Natural killer cell treated with Interleukin-12 subunit alpha and Interleukin-12 subunit beta and Interleukin-15 and Interleukin-18, amount 100 ng/mL, for 72 hours (primary cell): ENCODE results near the gene IFITM1. TPM values are rescaled to one million over a fixed set of nuclear protein-coding genes. Genes with fewer than 3 reads are reported as not detected.
"Not testable (repeated sequence)": the region's sequence is repeated elsewhere in the genome, so short reads cannot be mapped to it uniquely, and the experiment has no call there.

ENCODE experiments used
- ATAC-seq, 2 donors: fragments of 150-1000 bp; cut with Tn5 transposase in 1 of 2; sonication (Bioruptor Pico), chemical (Tn5 transposase) in 1 of 2; 2 replicates each; pipeline ENCODE4 v1.10.0; 2021
- DNase-seq: peaks from one replicate; pipeline ENCODE4 v3.0.0; 2022; ENCODE audit warnings: low spot score
- H3K27ac Mint-ChIP-seq, 2 donors: 1 replicate in 1 of 2; 2 replicates in 1 of 2; pipeline ENCODE4 v1.8.0; 2022; ENCODE audit warnings: mixed read lengths in 2 of 2, mild to moderate bottlenecking in 1 of 2, moderate library complexity in 1 of 2
- H3K27me3 Mint-ChIP-seq, 2 donors: 1 replicate in 1 of 2; 2 replicates in 1 of 2; pipeline ENCODE4 v1.8.0; 2022; ENCODE audit warnings: mixed read lengths in 2 of 2
- H3K36me3 Mint-ChIP-seq: one replicate; pipeline ENCODE4 v1.8.0; 2022; ENCODE audit warnings: mixed read lengths
- H3K4me1 Mint-ChIP-seq, 2 donors: 1 replicate in 1 of 2; 2 replicates in 1 of 2; pipeline ENCODE4 v1.8.0; 2022; ENCODE audit warnings: low read depth in 2 of 2, mixed read lengths in 2 of 2, mild to moderate bottlenecking in 1 of 2
- H3K4me3 Mint-ChIP-seq: one replicate; pipeline ENCODE4 v1.8.0; 2022; ENCODE audit warnings: mixed read lengths
- H3K9me3 Mint-ChIP-seq: 2 replicates; pipeline ENCODE4 v1.8.0; 2022; ENCODE audit warnings: mixed read lengths
- total RNA-seq, 2 donors: library from RNA; stranded (reverse); gene quantifications; one replicate each; pipeline ENCODE4 v1.2.3, GENCODE V29; 2022

The IFITM1 gene
- 10 to 100 TPM; 58.1 to 71.0 TPM for total RNA-seq

DNA sequence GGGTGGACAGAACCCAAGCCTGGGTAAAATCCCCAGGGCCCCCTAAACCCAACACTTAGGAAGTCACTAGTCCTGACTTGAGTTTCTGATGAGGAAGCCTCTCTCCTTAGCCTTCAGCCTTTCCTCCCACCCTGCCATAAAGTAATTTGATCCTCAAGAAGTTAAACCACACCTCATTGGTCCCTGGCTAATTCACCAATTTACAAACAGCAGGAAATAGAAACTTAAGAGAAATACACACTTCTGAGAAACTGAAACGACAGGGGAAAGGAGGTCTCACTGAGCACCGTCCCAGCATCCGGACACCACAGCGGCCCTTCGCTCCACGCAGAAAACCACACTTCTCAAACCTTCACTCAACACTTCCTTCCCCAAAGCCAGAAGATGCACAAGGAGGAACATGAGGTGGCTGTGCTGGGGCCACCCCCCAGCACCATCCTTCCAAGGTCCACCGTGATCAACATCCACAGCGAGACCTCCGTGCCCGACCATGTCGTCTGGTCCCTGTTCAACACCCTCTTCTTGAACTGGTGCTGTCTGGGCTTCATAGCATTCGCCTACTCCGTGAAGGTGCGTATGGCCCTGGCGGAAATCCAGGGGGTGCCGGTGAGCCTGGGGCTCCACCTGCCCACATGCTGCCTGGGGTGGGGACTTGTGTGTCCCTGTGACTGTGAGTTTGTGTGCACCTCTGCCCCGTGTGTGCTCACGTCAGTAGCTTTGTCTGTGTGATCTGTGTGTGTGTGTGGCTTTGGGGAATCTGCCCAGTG is at the start of gene IFITM1:
TSS of gene IFITM1 (plus strand) at position 254 of the 767 bp plus-strand sequence. CDS start at position 385, 131 bp downstream.
- Mint-ChIP-seq H3K27me3 (no peaks in the 10 kb centered on the region), H3K36me3 (no peaks in the 10 kb centered on the region), H3K27ac (peak within 1 kb of the TSS; percentile 85 to 90), H3K4me1 (peaks cover 55 to 57% of the 10 kb centered on the region in 2 donors), H3K4me3 (peak within 1 kb of the TSS; percentile 88), H3K9me3 (no peaks in the 10 kb centered on the region)
- DNase-seq (peak; percentile 81), ATAC-seq (peak; percentile 73 to 75)

DNA sequence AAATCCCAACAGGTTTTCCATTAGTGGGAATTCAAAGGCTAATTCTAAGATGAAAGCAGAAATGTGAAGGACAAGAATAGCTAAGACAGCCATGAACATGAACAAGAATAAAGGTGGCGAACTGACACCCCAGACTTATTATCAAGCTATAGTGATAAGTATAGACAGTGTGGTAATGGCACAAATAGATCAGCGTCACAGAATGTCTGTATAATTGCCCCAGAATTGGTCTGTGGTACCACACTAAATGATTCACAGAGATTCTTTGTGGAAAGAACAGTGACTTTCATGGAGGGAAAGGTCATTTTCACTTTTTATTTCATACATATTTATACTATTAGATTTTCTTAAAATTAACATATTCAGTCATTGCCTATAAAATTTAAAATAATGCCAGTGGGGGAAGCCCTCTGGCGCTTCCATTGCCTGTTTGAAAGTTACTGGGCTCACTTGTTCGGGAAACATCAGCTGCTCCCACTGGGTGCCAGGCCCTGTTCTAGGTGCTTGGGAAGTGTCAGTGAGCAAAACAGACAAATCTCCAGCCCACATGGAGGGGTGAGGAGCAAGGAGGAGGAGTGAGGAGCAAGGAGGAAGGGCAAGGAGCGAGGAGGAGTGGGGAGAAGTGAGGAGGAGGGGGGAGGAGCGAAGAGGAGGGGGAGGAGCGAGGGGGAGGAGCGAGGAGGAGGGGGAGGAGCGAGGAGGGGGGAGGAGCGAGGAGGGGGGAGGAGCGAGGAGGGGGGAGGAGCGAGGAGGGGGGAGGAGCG is 47.0 kb upstream of the IFITM1 start:
- peak overlapping the region; percentile 49 for H3K4me3 Mint-ChIP-seq
- ATAC-seq (no peak), DNase-seq (no peak)
- peaks cover 26 to 32% of the 10 kb centered on the region in 2 donors for H3K4me1 Mint-ChIP-seq
- H3K27me3 Mint-ChIP-seq, result no peaks in the 10 kb centered on the region
- peak overlapping the region; percentile 82 to 95 for H3K27ac Mint-ChIP-seq
- H3K9me3 Mint-ChIP-seq, result no peaks in the 10 kb centered on the region
- no peaks in the 10 kb centered on the region for H3K36me3 Mint-ChIP-seq

- Mint-ChIP-seq H3K27me3 (no peaks in the 10 kb centered on the region), H3K27ac (peak overlapping the region; percentile 82 to 95), H3K36me3 (no peaks in the 10 kb centered on the region), H3K4me1 (peaks cover 26 to 33% of the 10 kb centered on the region in 2 donors), H3K4me3 (peak overlapping the region; percentile 94), H3K9me3 (no peaks in the 10 kb centered on the region)
- DNase-seq (peak; percentile 73), ATAC-seq (peak; percentile 42 to 65)
Observed at GRCh38 chr11:267491-267994, 46.3 kb upstream of the IFITM1 start.

- H3K36me3 Mint-ChIP-seq, H3K27me3 Mint-ChIP-seq, H3K9me3 Mint-ChIP-seq: not testable (repeated sequence)
- ATAC-seq, result peak; percentile 72 to 77
- H3K4me1 Mint-ChIP-seq, result peaks cover 26 to 33% of the 10 kb centered on the region in 2 donors
- H3K4me3 Mint-ChIP-seq, result peak overlapping the region; percentile 94
- H3K27ac Mint-ChIP-seq, result peak overlapping the region; percentile 82 to 95
- peak; percentile 82 for DNase-seq
Observed at GRCh38 chr11:268716-269145, 45.1 kb upstream of the IFITM1 start.

DNA sequence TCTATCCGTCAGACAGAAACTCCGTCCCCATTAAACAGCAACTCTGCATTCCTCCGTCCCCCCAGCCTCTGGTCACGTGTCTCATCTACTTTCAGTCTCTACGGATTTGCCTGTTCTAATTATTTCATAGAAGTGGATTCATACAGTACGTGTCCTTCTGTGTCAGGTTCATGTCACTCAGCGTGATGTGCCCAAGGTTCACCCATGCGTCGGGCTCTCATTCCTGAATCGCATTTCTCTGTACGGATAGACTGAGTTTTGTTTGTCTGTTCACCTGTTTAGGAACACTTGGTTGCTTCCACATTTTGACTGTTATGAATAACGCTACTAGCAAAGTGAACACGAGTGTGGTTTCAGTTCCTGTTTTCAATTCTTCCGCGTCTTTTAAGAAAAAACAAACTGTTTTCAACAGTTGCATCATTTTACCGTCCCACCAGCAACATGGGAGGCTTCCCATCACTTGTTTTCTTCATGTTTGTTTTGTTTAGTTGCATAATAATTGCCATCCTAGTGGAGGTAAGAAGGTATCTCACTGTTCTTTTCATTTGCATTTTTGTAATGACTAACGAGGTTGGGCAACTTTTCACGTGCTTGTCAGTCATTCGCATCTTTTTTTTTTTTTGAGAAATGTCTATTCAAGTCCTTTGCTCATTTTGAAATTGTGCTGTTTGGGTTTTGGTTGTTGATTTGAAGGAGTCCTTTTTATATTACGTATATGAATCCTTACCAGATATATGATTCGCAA is 44.5 kb upstream of the IFITM1 start:
- H3K36me3 Mint-ChIP-seq, result no peaks in the 10 kb centered on the region
- ATAC-seq (peak; percentile 70 to 85), DNase-seq (peak; percentile 69)
- no peaks in the 10 kb centered on the region for H3K9me3 Mint-ChIP-seq
- H3K27ac Mint-ChIP-seq, result peak overlapping the region; percentile 82 to 95
- no peaks in the 10 kb centered on the region for H3K27me3 Mint-ChIP-seq
- H3K4me1 Mint-ChIP-seq, result peaks cover 26 to 33% of the 10 kb centered on the region in 2 donors
- H3K4me3 Mint-ChIP-seq, result peak overlapping the region; percentile 94

DNA sequence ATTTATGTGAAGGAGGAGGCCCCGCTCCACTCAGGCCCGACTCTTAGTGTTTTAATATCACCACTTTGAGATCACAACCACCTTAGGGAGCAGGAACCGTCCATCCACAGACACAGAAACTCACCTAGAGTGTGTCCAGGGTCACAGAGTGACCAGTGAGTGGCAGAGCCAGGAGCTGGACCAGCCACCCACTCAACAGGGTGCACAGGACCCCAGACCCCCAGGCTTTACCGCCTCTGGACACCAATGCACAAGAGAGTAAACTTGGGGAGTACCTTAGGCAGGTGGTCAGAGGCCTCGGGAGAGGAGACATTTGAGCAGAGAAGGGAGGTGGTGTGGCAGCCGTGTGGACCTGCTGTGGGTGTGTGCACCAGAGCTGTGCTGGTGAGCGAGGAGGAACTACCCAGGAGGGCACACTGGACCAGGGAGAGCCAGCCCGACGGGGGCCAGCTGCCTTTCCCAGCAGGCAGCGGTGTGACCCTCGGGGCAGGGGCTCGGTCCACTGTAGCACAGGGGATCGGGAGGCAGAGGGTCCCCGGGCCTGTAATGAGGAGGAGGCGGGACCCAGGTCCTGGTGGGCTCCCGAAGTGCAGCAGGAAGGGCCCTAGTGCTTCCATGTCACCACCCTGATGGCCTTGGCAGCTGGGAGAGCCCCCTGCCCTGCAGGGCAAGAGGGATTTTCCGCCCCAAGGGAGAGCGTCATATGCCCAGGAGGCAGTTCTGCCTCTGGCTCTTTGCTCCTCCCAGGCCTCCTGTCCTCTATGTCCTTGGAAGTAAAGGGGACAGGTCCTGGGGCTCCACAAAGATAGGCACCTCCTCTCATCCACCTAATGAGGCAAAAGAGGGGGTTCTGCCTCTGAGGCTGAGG is 43.2 kb upstream of the IFITM1 start:
- H3K27me3 Mint-ChIP-seq, result no peaks in the 10 kb centered on the region
- no peak overlapping the region for H3K4me3 Mint-ChIP-seq
- H3K4me1 Mint-ChIP-seq, result peaks cover 26 to 33% of the 10 kb centered on the region in 2 donors
- H3K27ac Mint-ChIP-seq, result peak overlapping the region; percentile 82 to 95
- no peaks in the 10 kb centered on the region for H3K36me3 Mint-ChIP-seq
- DNase-seq (peak; percentile 56), ATAC-seq (no peak)
- no peaks in the 10 kb centered on the region for H3K9me3 Mint-ChIP-seq

DNA sequence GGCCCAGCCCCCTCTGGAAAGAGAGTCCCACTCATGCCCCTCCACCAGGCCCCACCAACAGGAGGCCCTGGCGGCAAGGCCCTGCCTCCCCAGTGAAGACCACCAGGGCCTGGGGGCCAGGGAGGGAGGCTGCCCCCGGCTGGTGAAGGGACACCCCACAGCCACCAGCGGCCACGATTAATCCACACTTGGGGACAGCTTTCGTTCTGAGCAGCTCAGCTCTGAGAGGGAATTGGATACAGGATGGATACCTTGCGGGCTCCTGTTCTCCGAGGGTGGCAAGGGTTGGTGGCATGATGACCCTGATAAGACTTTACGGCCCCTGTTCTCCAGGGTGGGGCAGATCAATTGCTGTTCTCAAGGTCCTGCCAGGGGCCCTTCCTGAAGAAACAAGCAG is 42.5 kb upstream of the IFITM1 start:
- DNase-seq (peak; percentile 59), ATAC-seq (no peak)
- Mint-ChIP-seq H3K36me3 (no peaks in the 10 kb centered on the region), H3K4me1 (peaks cover 26 to 33% of the 10 kb centered on the region in 2 donors), H3K27me3 (no peaks in the 10 kb centered on the region), H3K4me3 (no peak overlapping the region), H3K27ac (no peak overlapping the region), H3K9me3 (no peaks in the 10 kb centered on the region)

- Mint-ChIP-seq H3K27me3 (no peaks in the 10 kb centered on the region), H3K27ac (peak overlapping the region; percentile 15 to 32), H3K36me3 (no peaks in the 10 kb centered on the region)
Observed at GRCh38 chr11:272195-272930, 41.5 kb upstream of the IFITM1 start.

GRCh38 chr11:272931-273198 is 41.0 kb upstream of the IFITM1 start:
- H3K9me3 Mint-ChIP-seq, result no peaks in the 10 kb centered on the region
- DNase-seq, result no peak
- H3K36me3 Mint-ChIP-seq, result no peaks in the 10 kb centered on the region
- no peak overlapping the region for H3K4me3 Mint-ChIP-seq
- no peak overlapping the region for H3K27ac Mint-ChIP-seq
- peaks cover 24 to 31% of the 10 kb centered on the region in 2 donors for H3K4me1 Mint-ChIP-seq
- H3K27me3 Mint-ChIP-seq, result no peaks in the 10 kb centered on the region
- no peak for ATAC-seq

More at GRCh38 chr11:272195-272930, 41.5 kb upstream of the IFITM1 start:
- no peak for ATAC-seq
- Mint-ChIP-seq H3K9me3 (no peaks in the 10 kb centered on the region), H3K4me3 (no peak overlapping the region), H3K4me1 (peaks cover 25 to 29% of the 10 kb centered on the region in 2 donors)
- no peak for DNase-seq

GRCh38 chr11:276219-276618 is 37.6 kb upstream of the IFITM1 start:
- no peak overlapping the region for H3K27ac Mint-ChIP-seq
- no peaks in the 10 kb centered on the region for H3K36me3 Mint-ChIP-seq
- H3K4me1 Mint-ChIP-seq, result peaks cover 10 to 17% of the 10 kb centered on the region in 2 donors
- H3K4me3 Mint-ChIP-seq, result no peak overlapping the region
- no peaks in the 10 kb centered on the region for H3K9me3 Mint-ChIP-seq
- DNase-seq, result no peak
- no peak for ATAC-seq
- peaks cover 0 to 2% of the 10 kb centered on the region in 2 donors for H3K27me3 Mint-ChIP-seq

DNA sequence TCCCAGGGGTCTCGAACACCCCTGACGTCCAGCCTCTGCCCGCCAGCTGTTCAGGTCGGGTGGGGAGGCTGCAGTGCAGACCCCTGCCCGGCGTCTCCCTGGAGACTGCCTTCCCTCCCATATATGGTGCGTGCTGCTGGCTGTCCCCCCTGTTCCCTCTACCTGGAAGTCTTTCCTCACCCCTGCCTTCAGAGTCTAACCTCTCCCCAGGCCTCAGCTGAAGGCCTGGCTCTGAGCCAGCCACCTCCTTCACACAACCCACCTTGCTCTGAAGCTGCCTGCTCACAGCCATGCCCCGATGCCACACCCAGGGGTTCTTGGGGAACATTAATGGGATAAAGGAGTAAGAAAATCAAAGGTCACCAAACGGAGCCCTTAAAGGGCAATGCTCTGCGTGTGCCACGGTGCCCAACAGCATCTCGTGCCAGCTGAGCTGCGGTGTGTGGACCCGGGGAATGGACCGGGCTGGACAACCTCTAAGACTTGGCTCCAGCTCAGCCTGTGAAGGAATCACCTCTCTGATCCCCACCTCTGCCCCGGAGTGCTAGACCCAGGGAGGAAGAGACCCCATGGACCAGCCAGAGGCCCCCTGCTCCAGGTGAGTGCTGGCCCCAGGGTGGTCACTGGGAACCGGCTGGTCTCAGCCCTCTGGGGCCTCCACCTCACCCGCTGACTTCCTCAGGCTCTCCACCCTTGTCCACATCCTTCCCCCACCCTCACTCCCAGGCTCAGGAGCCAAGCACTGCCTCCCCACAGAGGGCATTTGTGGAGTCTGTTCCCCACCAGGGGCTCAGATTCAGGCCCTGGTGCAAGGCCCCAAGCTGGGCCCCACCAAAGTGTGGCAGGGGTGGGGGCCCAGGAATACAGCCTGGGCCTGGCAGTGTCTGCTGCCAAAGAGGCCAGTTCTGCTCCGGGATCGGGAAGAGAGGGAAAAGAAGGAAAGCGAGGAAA is 35.6 kb upstream of the IFITM1 start, which contains the start of gene NLRP6:
TSS of gene NLRP6 (plus strand) at position 407 of the 951 bp plus-strand sequence. CDS start at position 570, 163 bp downstream.
- peaks cover 13 to 31% of the 10 kb centered on the region in 2 donors for H3K4me1 Mint-ChIP-seq
- H3K4me3 Mint-ChIP-seq, result peak within 1 kb of the TSS; percentile 64
- peaks cover 15 to 17% of the 10 kb centered on the region in 2 donors for H3K27me3 Mint-ChIP-seq
- DNase-seq (no peak), ATAC-seq (no peak)
- H3K9me3 Mint-ChIP-seq, result no peaks in the 10 kb centered on the region
- H3K27ac Mint-ChIP-seq, result peak within 1 kb of the TSS in 1 of 2 donors; percentile 37
- no peaks in the 10 kb centered on the region for H3K36me3 Mint-ChIP-seq
